Cardiac fibroblast (primary cell): ENCODE results near the gene SPEF2.
"Not testable (repeated sequence)": the region's sequence is repeated elsewhere in the genome, so short reads cannot be mapped to it uniquely, and the experiment has no call there.

Source experiments
- DNase-seq, 2 donors: peaks; one replicate each; pipeline versions ENCODE4 v3.0.0 to v3.0.0-alpha.2; 2010; ENCODE audit warnings: low read depth in 2 of 2
- H3K4me3 ChIP-seq, 2 donors: replicated peaks in 1 of 2; 1 replicate in 1 of 2; 2 replicates in 1 of 2; pipeline ENCODE4 v1.5.1; 2011; ENCODE audit warnings: low read depth in 2 of 2, low read length in 2 of 2, mild to moderate bottlenecking in 2 of 2, moderate library complexity in 1 of 2
- TF ChIP-seq, protein P1 (sequence below): IDR thresholded peaks from one replicate; pipeline ENCODE4 v1.5.1; 2011; ENCODE audit warnings: low read depth, mild to moderate bottlenecking, low read length, inconsistent platforms

SPEF2 gene

DNA sequence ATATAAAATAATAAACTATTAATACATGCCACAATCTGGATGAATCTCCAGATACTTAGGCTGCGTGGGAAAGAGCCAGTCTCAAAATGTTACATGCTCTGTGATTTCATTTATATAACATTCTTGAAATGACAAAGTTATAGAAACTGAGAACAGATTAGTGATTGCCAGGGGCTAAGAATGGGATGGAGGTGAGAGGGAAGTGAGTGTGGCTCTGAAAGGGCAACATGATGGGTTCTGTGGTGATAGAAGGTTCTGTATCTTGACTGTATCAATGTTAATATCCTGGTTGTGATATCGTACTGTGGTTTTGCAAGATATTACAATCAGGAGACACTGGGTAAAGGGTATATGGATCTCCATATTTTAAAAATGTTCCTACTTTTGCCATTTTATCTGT, 50.7 kb downstream of the SPEF2 start:
- H3K4me3 ChIP-seq = no peak overlapping the region
- TF ChIP-seq, protein P1, sequence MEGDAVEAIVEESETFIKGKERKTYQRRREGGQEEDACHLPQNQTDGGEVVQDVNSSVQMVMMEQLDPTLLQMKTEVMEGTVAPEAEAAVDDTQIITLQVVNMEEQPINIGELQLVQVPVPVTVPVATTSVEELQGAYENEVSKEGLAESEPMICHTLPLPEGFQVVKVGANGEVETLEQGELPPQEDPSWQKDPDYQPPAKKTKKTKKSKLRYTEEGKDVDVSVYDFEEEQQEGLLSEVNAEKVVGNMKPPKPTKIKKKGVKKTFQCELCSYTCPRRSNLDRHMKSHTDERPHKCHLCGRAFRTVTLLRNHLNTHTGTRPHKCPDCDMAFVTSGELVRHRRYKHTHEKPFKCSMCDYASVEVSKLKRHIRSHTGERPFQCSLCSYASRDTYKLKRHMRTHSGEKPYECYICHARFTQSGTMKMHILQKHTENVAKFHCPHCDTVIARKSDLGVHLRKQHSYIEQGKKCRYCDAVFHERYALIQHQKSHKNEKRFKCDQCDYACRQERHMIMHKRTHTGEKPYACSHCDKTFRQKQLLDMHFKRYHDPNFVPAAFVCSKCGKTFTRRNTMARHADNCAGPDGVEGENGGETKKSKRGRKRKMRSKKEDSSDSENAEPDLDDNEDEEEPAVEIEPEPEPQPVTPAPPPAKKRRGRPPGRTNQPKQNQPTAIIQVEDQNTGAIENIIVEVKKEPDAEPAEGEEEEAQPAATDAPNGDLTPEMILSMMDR = no peak
- no peak for DNase-seq

DNA sequence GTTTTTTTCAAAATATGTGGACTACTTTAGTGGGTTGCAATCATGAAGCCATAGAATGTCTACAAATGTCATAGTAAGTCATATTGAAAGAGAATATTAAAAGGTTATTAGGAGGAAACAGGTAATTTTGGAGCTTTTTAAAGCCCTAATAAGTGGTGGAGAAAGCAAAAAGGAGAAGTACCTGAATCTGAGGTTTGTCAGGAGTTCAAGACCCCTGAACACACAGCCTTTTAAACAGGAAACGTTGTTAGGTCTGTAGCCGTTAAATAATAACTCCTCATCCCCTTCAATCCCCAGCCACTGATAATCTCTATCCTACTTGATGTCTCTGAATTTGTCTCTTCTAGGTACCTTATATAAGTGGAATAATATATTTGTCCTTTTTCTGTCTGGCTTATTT, 51.1 kb downstream of the SPEF2 start:
- TF ChIP-seq, protein P1 = no peak

DNA sequence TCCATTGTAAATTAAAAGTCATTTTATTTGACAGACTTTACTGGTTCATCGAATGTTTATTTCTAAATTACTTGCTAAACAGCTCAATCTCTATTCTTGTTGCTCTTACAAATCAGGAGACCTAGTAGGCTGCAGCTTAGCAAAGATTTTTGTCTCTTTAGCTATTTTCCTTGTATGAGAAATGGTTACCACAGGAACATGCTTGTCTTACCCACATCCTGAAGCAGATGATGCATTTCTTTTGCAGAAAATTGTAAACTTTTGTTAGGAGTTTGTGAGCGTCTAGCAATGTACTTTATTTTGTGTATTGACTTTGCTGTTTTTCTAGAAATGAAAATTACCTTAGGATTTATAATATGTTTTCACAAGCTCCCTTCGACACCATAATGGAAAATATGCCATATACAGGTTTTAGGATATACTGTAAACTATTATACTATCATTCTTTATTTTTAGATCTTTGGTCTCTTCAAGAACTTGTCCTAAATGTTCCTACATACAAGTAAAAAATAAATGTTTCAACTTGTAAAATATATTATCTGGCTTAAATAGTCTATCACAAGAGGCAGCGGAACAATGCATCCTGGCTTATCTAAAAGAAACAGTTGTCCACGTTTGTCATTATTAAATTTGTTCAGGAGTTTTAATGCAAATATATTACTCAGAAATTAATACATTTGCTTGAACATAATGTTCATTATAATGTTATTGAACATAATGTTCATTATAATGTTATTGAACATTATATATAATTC, 54.1 kb downstream of the SPEF2 start:
- DNase-seq = no peak
- no peak overlapping the region for H3K4me3 ChIP-seq
- TF ChIP-seq, protein P1 = no peak

More for the DNA sequence above, 51.1 kb downstream of the SPEF2 start:
- H3K4me3 ChIP-seq = no peak overlapping the region
- DNase-seq = no peak

DNA sequence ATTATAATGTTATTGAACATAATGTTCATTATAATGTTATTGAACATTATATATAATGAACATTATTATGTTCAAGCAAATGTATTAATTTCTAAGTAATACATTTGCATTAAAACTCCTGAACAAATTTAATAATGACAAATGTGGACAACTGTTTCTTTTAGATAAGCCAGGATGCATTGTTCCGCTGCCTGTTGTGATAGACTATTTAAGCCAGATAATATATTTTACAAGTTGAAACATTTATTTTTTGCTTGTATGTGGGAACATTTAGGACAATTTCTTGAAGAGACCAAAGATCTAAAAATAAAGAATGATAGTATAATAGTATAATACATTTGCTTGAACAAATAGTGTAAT, 54.6 kb downstream of the SPEF2 start:
- not testable (repeated sequence) for DNase-seq, H3K4me3 ChIP-seq

DNA sequence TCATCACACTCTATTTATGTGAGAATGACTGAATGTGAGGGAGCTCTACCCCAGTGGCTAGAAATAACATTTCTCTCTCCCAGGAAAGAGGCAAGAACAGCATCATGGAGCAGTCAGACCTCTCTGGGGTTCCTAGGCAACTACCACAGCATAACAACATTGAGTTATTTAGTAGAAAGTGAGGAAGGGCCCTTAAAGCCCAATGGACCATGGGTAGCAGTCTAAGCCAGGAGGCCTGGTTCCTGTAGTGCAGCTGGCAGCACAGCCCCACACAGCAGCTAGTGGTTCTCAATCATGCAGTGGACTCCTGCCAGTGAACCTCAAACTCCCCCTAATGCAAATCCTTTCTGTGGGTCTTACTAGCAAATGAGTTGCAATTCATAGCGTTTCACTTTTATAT, 55.3 kb downstream of the SPEF2 start:
- no peak overlapping the region for H3K4me3 ChIP-seq
- TF ChIP-seq, protein P1 = no peak
- no peak for DNase-seq

DNA sequence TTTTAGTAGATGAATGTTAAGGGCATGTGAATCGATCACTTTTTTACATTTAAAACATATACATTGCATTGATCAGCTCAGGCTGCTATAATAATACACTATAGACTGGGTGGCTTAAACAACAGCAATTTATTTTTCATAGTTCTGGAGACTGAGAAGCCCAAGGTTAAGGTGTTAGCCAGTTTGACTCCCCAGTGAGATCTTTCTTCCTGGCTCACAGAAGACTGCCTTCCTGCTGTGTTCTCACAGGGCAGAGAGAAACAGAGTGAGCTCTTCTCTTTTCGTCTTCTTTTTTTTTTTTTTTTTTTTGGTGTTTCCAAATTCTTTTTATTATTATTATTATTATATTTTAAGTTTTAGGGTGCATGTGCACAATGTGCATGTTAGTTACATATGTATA, 56.4 kb downstream of the SPEF2 start:
- no peak for DNase-seq
- no peak overlapping the region for H3K4me3 ChIP-seq
- TF ChIP-seq, protein P1 = no peak

DNA sequence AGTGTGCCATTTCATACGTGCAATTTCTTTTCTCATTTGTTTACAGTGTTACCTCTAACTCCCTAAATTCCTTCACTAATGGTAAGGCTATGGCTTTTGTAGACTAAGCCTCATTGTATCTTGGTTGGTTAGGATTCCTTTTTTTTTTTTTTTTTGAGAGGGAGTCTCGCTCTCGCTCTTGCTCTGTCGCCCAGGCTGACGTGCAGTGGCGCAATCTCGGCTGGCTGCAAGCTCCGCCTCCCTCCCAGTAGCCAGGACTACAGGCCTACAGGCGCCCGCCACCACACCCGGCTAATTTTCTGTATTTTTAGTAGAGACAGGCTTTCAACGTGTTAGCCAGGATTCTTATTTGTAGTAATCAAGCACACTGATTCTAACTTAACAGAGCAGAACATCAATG, 57.7 kb downstream of the SPEF2 start:
- TF ChIP-seq, protein P1 = no peak
- DNase-seq = no peak
- H3K4me3 ChIP-seq = no peak overlapping the region
